GM21723 (cell line): ENCODE results near the gene TTLL11.

Experiments
- ATAC-seq: cut with Tn5 transposase; IDR thresholded peaks from one replicate; pipeline ENCODE4 v1.9.1; 2021; ENCODE audit warnings: mild to moderate bottlenecking, moderate library complexity; ENCODE audit not compliant: unreplicated experiment

The TTLL11 gene

GRCh38 chr9:122053064-122053463 lies 40.0 kb downstream of the TTLL11 start:
- ATAC-seq, result no peak

DNA sequence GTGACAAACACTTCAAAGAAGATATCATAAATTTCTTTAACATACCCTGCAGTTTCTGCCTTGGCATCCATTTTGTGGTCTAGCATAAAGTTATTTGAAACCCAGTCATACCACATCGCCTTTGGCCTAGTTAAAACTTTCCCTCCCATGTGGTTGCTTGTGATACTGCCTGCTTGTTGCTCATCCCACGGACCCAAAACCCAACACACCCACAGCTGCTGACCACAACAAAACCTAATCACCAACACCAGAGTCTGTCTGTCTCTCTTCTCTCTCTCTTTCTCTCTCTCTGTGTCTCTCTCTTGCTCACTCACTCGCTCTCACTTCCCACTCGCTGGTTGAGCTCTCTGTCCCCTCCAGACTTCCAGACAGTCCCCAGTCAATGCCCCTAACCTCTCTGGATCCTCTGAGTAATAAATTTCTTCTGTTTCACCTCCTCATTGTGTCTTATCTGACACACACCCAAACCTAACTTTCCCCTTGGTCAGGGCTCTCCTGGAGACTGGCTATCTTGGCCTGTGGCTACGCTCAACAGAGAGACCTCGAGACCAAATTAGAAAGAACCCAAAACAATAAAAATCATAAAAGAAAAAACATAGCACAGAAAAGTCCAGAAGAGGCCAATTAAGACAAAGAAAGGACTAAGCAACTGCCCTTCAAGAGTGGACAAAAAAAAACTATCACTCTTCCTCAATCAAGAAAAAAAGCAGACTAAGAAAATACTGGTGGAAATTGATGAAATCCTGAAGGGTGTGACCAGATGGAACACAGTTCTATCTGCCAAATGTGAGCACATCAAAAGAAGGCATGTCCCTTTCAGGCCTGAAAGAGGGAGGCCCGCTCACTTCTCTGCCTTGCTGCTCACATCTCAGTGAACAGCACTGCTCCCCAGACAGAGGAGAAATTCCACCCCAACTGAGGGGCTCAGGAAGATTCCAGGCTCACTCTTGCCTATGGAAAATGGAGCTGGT lies 41.5 kb downstream of the TTLL11 start:
- ATAC-seq, result no peak

- no peak for ATAC-seq
Measured at GRCh38 chr9:122050167-122050566, 42.9 kb downstream of the TTLL11 start.

- ATAC-seq, result no peak
Measured at GRCh38 chr9:122042056-122042455, 51.1 kb downstream of the TTLL11 start.

DNA sequence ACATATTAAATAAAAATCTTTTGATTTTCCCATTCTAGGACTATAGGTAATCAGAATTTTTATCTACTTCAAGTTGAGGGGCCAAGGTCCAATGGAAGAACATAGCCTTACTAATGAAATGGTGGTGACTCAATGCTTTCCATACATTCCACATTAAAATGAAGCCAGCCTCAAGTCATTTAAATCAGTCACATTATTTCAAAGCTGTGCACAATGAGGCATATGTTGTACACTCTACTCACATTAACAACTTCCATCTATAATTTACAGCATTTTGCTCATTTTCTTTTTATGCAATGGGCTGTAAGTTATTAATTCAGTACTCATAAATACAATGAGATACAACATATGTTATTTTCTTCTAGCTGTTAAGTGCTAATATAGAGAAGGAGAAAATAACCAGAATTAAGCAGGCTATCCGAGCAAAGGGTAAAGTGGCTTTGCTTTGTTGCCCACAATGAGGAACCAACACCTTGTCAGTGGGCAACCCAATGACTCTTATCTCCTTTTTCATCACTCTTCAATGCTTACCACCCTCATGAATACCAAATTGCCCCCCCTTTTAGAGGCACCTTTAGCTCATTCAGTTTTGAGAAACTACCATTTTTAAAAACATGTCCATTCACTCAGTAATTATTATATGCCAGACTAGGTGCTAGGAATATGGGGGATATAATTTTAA lies 52.4 kb downstream of the TTLL11 start:
- no peak for ATAC-seq

DNA sequence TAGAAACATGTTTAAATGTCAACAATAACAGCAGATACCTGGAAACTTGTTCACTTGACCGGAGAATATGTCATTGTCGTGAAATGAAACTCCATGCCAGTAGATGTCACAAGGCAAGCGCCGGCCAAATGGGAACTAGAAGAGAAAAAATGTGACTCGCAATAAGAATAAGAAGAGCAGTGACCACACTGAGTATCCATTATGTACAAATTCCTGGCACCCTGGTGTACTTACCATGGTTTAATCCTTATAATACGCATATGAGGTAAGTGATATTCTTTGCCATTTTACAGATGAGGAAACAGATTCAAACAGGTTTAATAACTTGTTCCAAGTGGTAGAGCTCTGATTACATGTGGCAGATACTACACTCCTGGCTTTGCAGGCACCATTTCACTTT lies 53.9 kb downstream of the TTLL11 start:
- ATAC-seq, result no peak

- no peak for ATAC-seq
Measured at GRCh38 chr9:122036988-122037387, 56.1 kb downstream of the TTLL11 start.

DNA sequence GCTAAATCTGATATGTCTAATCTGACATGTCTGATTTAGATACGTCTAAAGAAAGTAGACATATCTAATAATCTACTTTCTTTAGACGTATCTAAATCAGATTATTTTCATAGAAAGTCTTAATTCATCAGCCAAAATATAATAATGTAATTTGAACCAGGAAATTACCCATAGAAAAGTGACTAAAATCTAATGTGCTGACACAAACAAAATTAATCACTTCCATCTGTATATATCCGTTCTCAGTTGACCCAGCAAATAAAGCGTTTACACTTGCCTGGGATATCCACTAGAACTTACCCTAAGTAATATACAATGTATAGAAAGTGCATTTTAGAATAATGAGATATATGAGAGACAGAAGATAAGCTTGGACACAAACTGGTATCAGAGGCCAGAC lies 56.7 kb downstream of the TTLL11 start:
- ATAC-seq, result no peak

GRCh38 chr9:122033775-122034373 lies 59.2 kb downstream of the TTLL11 start:
- ATAC-seq, result no peak

GRCh38 chr9:122032346-122032745 lies 60.8 kb downstream of the TTLL11 start:
- no peak for ATAC-seq

DNA sequence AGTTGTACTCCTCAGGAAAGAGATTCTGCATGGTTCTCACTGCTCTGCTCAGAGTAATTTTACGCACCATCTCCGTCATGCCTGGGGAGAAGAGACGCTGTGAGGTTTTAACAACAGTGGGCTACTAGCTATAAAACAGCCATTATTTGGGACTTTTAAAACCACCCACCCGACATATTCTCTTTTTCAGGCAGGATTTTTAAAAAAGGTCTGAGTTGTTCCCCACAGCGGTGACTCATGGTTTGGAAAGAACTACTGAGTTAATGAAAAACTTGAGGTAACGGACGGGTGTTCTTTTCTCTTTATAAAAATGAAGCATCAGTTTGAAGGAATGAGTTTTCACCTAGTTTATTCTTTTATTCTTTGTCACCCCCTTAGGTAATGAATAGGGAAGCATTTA lies 61.3 kb downstream of the TTLL11 start:
- ATAC-seq, result no peak

DNA sequence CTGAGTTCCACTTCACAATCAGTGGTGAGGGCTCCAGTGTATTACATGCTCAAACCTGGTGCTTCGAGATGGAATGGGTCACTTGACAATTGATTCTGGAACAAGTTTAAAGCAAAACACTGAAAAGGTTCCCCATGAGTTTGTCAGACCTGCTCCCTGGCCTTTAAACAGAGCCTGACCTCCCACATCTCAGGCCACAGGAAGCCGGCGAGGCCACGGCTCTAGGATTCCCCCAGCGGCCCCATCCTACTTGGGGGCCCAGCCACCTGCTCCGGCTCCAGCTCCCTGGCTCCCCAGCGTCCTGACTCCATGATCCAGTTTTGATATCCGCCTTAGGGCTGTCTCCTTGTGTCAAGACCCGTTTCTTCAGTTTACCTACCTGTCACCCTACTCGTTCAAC lies 62.0 kb downstream of the TTLL11 start:
- ATAC-seq, result no peak

DNA sequence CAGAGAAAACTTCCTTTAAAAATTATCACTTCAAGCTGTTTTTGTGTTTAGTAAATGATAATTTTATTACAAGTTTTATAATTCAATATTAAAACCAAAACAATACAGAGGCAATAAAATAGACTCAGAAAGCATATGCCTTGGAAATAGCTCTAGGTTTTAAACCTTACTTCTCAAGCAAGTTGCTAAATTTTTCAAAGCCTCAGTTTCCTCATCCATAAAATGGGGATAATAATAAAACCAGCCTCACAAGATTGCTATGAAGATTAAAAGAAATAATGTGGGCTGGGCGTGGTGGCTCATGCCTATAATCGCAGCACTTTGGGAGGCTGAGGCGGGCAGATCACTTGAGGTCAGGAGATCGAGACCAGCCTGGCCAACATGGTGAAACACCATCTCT lies 62.8 kb downstream of the TTLL11 start:
- no peak for ATAC-seq

- ATAC-seq, result no peak
Measured at GRCh38 chr9:122029898-122030297, 63.2 kb downstream of the TTLL11 start.

- no peak for ATAC-seq
Measured at GRCh38 chr9:122028089-122028488, 65.0 kb downstream of the TTLL11 start.

DNA sequence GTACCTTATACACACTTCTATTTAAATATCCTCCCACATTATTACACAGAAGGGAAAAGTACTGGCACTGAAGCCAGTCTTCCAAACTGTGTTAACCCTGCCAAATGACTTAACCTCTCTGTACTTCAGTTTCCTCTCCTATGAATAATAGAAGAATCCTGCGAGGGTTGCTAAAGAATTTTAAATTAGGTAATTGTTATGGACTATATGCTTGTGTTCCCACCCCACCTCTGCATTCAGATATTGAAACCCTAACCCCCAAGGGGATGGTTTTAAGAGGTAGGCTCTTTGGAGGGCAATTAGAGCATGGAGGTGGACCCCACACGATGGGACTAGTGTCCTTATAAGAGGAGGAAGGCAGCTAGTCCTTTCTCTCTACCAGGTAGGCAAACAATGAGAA lies 72.7 kb downstream of the TTLL11 start:
- no peak for ATAC-seq

DNA sequence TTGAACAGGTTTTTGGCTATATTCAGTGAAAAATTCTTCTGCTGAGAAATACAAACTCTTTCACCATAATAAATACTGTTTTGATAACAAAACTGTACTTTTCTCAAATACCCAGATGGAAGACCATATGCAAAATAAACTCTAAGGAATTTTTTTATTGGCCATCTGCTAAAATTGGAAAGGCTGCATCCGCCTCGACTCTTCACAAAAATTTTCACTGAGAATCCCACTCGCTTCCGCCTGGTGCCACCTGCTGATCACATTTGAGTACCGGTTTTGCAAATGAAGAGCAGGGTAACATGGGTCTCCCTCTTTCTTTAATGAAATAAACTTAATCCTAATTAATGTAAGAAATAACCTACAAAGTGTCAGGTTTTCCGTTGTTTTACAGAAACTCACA lies 76.4 kb downstream of the TTLL11 start:
- ATAC-seq, result no peak

GRCh38 chr9:122016309-122016708 lies 76.8 kb downstream of the TTLL11 start:
- no peak for ATAC-seq

GRCh38 chr9:122015170-122015821 lies 77.8 kb downstream of the TTLL11 start:
- ATAC-seq, result no peak

DNA sequence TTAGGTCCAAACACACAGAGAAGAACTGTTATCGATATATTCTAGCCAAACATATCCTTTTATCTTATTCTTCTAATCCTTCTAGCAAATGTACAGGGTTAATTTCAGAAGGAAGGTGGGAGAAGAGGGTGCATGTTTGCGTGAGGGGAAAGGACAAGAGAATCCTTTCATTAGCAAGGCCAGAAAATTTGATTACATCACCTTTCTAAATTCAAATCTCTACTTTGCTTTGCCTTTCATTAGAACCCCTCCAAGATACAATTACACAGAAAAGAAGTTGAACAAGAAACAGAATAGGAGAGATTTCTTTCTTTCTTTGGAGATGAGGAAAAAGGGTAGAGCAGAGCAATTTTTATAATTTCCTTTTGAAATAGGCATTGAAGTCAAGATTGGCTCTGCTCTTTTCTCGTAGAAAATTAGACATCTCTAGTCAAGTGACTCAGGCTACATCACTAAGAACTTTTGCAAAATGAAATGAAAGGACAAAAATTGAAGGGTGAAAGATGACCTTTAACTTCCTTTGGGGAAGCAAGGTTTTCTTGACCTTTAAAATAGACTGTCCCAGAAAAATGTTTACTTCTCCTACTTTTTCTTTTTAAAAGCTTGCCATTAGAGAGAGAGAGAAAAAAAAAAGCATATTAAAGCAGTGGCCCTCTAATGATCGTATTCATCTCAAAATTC lies 81.2 kb downstream of the TTLL11 start:
- ATAC-seq, result no peak

DNA sequence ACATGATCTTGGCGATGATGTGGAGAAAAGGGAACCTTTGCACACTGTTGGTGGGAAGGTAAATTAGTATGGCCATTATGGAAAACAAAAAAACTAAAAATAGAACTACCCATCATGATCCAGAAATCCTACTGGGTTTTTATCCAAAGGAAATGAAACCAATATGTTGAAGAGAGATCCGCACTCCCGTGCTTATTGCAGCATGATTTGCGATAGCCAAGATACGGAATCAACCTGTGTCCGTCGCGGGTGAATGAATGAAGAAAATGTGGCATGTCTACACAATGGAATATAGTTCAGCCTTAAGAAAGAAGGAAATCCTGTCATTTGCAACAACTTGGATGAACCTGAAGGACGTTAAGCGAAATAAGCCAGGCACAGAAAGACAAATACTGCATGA lies 84.5 kb downstream of the TTLL11 start:
- ATAC-seq, result no peak
